ENCODE measurements around the gene WDR83.

- TF ChIP-seq POLR2AphosphoS5 (IDR thresholded peaks at IDR 0.05; ENCODE audit: low read length) (no peak), ATF3 (IDR thresholded peaks at IDR 0.05; ENCODE audit: borderline replicate concordance, extremely low read depth, low read depth, low read length) (no peak), IKZF1 (conservative IDR thresholded peaks at IDR 0.05) (no peak), ZNF622 (IDR thresholded peaks at IDR 0.05) (no peak), CREB1 (IDR thresholded peaks at IDR 0.05; ENCODE audit: low read depth) (no peak)
Observed at GRCh38 chr19:12720296-12720695, 53.7 kb downstream of the WDR83 start.
